Panc1 (cell line): Measurements from ENCODE around the gene USH2A. TPM values are rescaled to one million over a fixed set of nuclear protein-coding genes. Genes with fewer than 3 reads are reported as not detected.

Experiments
- ATAC-seq: fragments of 200-7000 bp; cut with Tn5 transposase; 2 replicates; pipeline ENCODE4 v1.9.1; 2020; ENCODE audit warnings: mild to moderate bottlenecking, moderate library complexity
- BruUV-seq: library from RNA; stranded (reverse); fragments of 400-500 nt; replicated peaks from 2 replicates; lab custom pipeline; 2021; lab: Mats Ljungman, UMichigan
- CTCF ChIA-PET: fragments of 300-600 bp; sonication (Branson Sonifier 250); formaldehyde crosslinking; loops from one replicate; lab custom pipeline; 2022; ENCODE audit warnings: antibody characterized with exemption; lab: Charles Lee
- POLR2A ChIA-PET: fragments of 300-600 bp; sonication (Branson Sonifier 250); formaldehyde crosslinking; loops from one replicate; lab custom pipeline; 2022; ENCODE audit warnings: antibody characterized with exemption; lab: Charles Lee
- DNase-seq: peaks from one replicate; pipeline ENCODE4 v3.0.0-alpha.2; 2010; ENCODE audit warnings: low read depth, low spot score
- H3K27ac ChIP-seq: 2 replicates; pipeline ENCODE4 v1.5.1; 2011; ENCODE audit warnings: mild to moderate bottlenecking, low read length, inconsistent platforms
- H3K27me3 ChIP-seq: fragments of 200-500 bp; sonication (Bioruptor generic); 2 replicates; pipeline ENCODE4 v1.6.0; 2014; ENCODE audit warnings: low read length, inconsistent platforms; ENCODE audit not compliant: control insufficient read depth, insufficient read depth
- H3K36me3 ChIP-seq: fragments of 200-500 bp; sonication (Bioruptor generic); 2 replicates; pipeline ENCODE4 v1.5.1; 2014; ENCODE audit warnings: inconsistent platforms, mild to moderate bottlenecking, low read length, moderate library complexity; ENCODE audit not compliant: control insufficient read depth, insufficient read depth
- H3K4me1 ChIP-seq: 2 replicates; pipeline ENCODE4 v1.5.1; 2011; ENCODE audit warnings: inconsistent platforms, mild to moderate bottlenecking, low read length, moderate library complexity; ENCODE audit not compliant: control insufficient read depth, insufficient read depth
- H3K4me3 ChIP-seq, 2 experiments: 2 replicates each; pipeline ENCODE4 v1.5.1; 2011 to 2012; ENCODE audit warnings: low read depth in 2 of 2, low read length in 2 of 2, mild to moderate bottlenecking in 2 of 2, inconsistent platforms in 1 of 2, moderate library complexity in 1 of 2
- H3K9me3 ChIP-seq: fragments of 200-500 bp; sonication (Bioruptor generic); 2 replicates; pipeline ENCODE4 v1.5.1; 2014; ENCODE audit warnings: low read depth, mild to moderate bottlenecking, inconsistent platforms, low read length, moderate library complexity; ENCODE audit not compliant: control insufficient read depth, insufficient read depth
- CTCF ChIP-seq: fragments of 450-650 bp; IDR thresholded peaks from 2 replicates; pipeline ENCODE4 v1.5.1; 2017; ENCODE audit warnings: mild to moderate bottlenecking
- POLR2AphosphoS5 ChIP-seq: IDR thresholded peaks from 2 replicates; pipeline ENCODE4 v1.6.1; 2012; ENCODE audit warnings: mild to moderate bottlenecking, low read depth, low read length, moderate library complexity
- REST ChIP-seq, 2 experiments: IDR thresholded peaks; 2 replicates each; pipeline ENCODE4 v1.6.1; 2011 to 2012; ENCODE audit warnings: low read depth in 2 of 2, control low read depth in 1 of 2, low read length in 1 of 2, mild to moderate bottlenecking in 1 of 2, moderate library complexity in 1 of 2; ENCODE audit not compliant: insufficient read depth in 1 of 2
- SIN3A ChIP-seq: IDR thresholded peaks from 2 replicates; pipeline ENCODE4 v1.6.1; 2012; ENCODE audit warnings: low read depth, mild to moderate bottlenecking, low read length, moderate library complexity, borderline replicate concordance; ENCODE audit not compliant: insufficient read depth
- TCF7L2 ChIP-seq: IDR thresholded peaks from 2 replicates; pipeline ENCODE4 v1.6.1; 2011; ENCODE audit warnings: mild to moderate bottlenecking, low read depth, low read length, inconsistent platforms
- in situ Hi-C: cut with HindIII; loops from 2 replicates; pipeline ENCODE4 v1.10.0; 2016; ENCODE audit warnings: low sequenced_read_pairs, low pct_unique_long_range_greater_than_20kb
- intact Hi-C: fragments of 100-400 bp; cut with micrococcal nuclease; formaldehyde crosslinking; loops from one replicate; pipeline ENCODE4 v1.10.0; 2022; ENCODE audit not compliant: unreplicated experiment
- total RNA-seq: library from RNA; stranded (reverse); gene quantifications from one replicate; pipeline ENCODE4 v1.2.1, GENCODE V29; 2021; ENCODE audit not compliant: unreplicated experiment

The USH2A gene
- total RNA-seq, 1 experiment from 2014 or later = not detected

- CTCF ChIA-PET = no interaction called here
- TF ChIP-seq CTCF = peak; percentile 26; the same call in 1 of the 2 replicates
- no peak for TF ChIP-seq SIN3A
- no TSS peak for BruUV-seq
Measured at GRCh38 chr1:215824245-215824644, 599.0 kb downstream of the USH2A start.

GRCh38 chr1:215819114-215819513 is 604.1 kb downstream of the USH2A start:
- POLR2A ChIA-PET = no interaction called here
- intact Hi-C loops = no loop called here

More at GRCh38 chr1:215824245-215824644, 599.0 kb downstream of the USH2A start:
- H3K4me3 ChIP-seq = no peak overlapping the region
- no peaks in the 10 kb centered on the region for H3K4me1 ChIP-seq
- POLR2A ChIA-PET = no interaction called here
- H3K27ac ChIP-seq = no peak overlapping the region
- ATAC-seq = no peak
- no peak for DNase-seq
- H3K36me3 ChIP-seq = no peaks in the 10 kb centered on the region
- no peaks in the 10 kb centered on the region for H3K27me3 ChIP-seq
- in situ Hi-C loops (no loop called here), intact Hi-C loops (no loop called here)
- H3K9me3 ChIP-seq = 0 out of 2 replicates have a peak, but pooled peaks cover 4% of the 10 kb centered on the region

More at GRCh38 chr1:215819114-215819513, 604.1 kb downstream of the USH2A start:
- Histone ChIP-seq H3K27me3 (no peaks in the 10 kb centered on the region), H3K27ac (no peak overlapping the region), H3K4me3 (no peak overlapping the region), H3K36me3 (no peaks in the 10 kb centered on the region), H3K9me3 (peaks cover 4% of the 10 kb centered on the region; the same call in 1 of the 2 replicates), H3K4me1 (no peaks in the 10 kb centered on the region)
- CTCF ChIA-PET = no interaction called here
- TF ChIP-seq CTCF (no peak), TCF7L2 (no peak), SIN3A (no peak), REST (IDR thresholded peaks at IDR 0.05; ENCODE audit: insufficient read depth in 1 of 2, low read depth in 2 of 2, low read length in 1 of 2) (no peak), POLR2AphosphoS5 (no peak)
- in situ Hi-C loops = no loop called here
- no peak for ATAC-seq
- BruUV-seq = no TSS peak
- DNase-seq = no peak
